Measurements from ENCODE around the gene DGKE.

The DGKE gene

DNA sequence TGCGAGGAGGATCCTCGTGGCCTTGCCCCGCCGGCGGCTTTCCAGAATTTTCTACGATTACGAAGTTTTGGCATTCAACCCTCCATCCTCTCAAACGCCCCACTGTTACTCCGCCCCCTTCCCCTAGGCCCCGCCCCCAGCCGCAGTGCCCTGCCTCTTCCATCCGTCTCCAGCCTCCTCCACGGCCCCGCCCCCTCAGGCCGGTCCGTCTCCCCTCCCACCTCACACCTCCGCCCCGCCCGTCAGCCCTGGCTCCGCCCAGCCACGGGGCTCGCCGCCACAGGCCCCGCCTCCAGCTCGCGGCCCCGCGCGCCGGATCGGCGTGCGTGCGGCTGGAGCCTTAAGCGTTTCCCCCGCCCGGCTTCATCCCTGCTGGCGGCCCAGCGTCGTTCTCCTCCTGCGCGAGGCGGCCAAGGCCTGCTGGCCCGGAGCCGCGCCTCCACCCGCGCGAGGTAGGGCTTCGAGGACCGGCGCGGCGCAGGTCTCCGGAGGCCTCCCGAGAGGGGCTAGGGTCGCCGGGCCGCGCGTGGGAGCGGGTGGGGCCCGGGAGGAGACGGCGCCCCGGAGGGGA is at the start of gene DGKE, which contains the start of gene C17orf67:
Gene DGKE (plus strand): TSS at position 343 of the 571 bp plus-strand sequence. CDS start 645 bp downstream, outside the sequence.
Gene C17orf67 (minus strand): TSS at position 112 of the 571 bp plus-strand sequence. CDS start 18,110 bp downstream, outside the sequence.
- DNase-seq (ENCODE audit: low read depth), result peak; percentile 98

DNA sequence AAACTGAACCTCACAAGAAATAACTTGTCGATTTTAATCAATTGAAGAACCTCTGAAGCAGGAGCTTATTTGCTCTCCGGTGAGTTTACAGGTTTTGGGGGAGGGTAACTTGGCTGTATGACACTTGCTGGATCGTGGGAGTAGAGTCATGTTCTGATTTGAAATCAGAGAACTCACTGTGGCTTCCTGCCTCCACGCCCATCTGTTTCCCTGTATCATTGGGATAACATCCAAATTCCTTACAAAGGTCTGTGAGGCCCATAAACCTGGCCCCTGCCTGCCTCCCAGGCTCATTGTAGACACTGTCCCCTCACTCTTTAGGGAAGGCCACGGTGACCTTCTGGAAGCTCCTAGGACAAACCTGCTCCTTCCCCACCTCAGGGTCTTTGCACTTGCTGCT is 48.5 kb upstream of the DGKE start:
- DNase-seq (ENCODE audit: low read depth), result peak; percentile 44

DNA sequence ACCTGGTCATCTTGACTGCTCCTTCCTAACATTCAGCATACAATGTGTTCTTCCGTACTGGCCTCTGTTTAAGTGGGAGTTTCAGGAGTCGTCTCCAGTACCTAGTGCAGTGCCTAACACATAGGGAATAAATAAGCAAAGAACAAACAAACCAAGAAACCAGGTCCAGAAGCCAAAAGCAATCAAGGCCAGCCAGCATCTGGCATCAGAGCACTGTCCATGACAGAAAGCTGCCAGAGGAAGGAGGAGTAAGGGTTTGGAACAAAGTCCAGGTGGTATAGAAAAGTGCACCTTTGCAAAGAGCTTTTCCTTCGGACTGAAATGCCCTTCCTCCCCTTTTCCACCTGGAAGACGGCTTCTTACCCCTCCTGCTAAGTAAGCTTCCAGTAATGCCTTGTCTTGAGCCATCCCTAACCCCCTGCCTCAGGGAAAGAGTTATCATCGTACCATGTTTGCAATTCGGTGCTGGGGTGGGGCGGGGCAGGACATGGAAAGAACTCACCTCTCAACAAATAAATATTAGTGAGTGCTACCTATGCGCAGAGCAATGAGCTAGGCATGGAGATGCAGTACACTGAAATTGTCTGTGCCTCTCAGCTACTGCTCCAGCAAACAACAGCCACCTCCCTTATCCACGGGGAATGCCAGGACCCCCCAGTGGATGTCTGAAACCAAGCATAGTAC is 47.8 kb upstream of the DGKE start:
- no peak for DNase-seq (ENCODE audit: low read depth)

DNA sequence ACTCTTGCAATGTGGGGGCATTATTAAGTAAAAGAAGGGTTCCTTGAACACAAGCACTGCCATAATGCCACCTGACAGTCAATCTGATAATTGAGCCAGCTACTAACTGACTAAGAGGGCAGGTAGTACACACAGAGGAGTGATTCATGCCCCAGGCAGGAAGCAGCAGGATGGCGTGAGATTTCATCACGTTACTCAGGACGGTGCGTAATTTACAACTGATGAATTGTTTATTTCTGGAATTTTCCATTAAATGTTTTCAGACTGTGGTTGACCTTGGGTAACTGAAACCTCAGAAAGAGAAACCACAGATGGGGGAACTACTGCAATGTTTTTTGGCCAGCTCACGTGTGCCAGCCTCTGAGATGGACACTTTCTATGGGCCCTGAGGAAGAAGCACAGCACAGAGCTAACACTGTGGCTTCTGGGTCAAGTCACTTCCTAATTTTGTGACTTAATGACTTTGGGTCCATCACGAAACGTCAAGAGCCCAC is 46.9 kb upstream of the DGKE start:
- DNase-seq (ENCODE audit: low read depth), result peak; percentile 96

DNA sequence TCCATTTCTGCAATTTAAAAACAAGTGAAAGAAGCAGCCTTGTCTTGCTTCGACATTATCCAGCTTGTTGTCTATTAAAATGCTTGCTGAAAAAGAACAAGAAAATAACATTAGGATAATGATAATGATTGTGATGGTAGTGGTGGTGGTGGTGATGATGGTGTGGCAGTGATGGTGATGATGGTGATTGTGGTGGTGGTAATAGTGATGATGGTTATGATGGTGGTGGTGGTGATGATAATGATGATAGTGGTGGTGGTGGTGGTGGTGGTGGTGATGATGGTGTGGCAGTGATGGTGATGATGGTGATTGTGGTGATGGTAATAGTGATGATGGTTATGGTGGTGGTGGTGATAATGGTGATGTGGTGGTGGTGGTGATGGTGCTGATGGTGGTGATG is 41.7 kb upstream of the DGKE start:
- DNase-seq (ENCODE audit: low read depth), result no peak

DNA sequence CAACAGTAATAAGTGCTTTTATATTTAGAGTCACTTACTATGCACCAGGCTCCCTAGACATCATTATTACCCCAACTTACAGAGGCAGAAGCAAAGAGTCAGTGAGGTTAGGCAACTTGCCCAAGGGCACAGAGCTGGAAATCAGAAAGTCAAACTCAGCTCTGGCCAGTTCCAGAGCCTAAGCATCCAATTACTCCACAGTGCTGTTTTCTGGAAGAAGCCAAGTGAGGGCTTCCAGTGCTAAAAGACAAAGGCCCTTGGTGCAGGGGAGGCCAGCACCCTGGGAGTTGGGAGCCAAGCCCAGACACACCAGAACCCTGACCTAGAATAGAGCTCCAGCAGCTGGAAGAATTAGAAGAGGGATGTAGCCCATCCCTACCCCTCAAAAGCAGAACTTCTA is 40.4 kb upstream of the DGKE start:
- peak; percentile 15 for DNase-seq (ENCODE audit: low read depth)

DNA sequence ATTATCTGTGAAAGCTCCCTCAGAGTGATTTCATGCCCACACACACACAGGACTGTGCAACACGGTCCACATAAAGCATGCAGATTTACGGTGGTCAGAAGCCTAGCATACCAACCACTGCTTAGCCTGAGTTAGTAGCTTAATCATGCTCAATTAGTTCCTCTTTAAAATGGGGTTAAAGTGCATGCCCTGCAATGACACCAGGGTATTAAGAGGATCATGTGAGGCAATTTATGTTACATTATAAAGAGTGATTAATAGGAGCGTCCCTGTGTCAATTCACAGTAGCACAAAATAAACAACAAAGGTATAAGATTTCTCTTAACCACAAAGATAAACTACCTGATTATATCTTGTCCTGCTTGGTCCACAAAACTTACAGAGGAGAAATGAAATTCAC is 40.0 kb upstream of the DGKE start:
- no peak for DNase-seq (ENCODE audit: low read depth)

DNA sequence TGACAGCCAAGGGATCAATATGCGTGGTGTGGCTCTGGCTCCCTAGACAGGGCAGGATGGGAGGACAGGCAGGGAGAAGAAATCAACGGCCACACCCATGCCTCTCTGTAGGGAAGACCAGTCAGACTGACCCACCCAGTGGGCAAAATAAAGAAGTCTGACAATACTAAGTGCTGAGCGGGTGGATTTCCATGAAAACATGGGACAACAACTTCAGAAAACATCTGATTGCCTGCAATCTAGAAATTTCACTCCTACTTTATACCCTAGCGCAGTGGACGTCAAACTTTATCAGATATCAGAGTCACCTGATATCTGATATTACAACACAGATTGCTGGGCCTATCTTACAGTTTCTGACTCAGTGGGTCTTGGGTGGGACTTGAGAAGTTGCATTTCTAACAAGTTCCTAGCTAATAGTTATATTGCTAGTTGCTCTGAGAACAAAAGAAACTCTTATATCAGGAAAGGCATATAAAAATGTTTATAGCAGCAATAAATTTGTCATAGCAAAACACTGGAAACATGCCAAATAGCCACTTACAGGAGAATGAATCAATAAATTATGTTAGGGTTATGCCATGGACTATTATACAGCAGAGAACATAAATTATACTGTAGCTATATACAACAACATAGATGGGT is 38.6 kb upstream of the DGKE start:
- no peak for DNase-seq (ENCODE audit: low read depth)

DNA sequence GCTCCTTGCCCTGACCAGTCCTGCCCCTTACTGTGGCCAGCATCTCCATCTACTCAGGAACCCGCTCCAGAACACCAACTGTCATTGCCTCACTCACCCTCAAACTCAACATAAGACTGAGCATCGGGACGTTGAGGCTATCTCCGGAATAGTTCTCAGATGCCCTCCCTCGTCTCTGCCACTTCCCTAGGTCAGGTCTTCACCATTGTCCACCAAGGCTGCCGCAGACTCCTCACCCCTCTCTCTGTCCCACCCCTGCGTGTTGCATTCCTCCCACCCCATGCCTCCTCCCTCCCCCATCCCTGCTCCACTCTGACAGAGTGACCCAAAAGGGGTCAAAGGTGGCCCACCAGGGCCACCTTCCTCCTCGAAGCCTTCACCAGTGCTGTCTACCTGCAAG is 37.4 kb upstream of the DGKE start:
- DNase-seq (ENCODE audit: low read depth), result no peak

DNA sequence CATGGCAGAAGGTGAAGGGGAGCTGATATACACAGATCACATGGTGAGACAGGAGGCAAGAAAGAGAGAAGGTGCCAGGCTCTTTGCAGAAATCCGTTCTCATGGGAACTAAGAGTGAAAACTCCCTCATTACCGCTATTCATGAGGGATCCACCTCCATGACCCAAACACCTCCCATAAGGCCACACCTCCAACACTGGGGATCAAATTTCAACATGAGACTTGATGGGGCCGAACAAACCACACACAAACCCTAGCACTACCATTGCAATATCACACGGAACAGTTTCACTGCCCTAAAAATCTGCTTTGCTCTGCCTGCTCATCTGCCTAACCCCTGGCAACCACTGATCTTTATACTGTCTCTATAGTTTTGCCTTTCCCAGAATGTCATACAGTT is 35.0 kb upstream of the DGKE start:
- no peak for DNase-seq (ENCODE audit: low read depth)

DNA sequence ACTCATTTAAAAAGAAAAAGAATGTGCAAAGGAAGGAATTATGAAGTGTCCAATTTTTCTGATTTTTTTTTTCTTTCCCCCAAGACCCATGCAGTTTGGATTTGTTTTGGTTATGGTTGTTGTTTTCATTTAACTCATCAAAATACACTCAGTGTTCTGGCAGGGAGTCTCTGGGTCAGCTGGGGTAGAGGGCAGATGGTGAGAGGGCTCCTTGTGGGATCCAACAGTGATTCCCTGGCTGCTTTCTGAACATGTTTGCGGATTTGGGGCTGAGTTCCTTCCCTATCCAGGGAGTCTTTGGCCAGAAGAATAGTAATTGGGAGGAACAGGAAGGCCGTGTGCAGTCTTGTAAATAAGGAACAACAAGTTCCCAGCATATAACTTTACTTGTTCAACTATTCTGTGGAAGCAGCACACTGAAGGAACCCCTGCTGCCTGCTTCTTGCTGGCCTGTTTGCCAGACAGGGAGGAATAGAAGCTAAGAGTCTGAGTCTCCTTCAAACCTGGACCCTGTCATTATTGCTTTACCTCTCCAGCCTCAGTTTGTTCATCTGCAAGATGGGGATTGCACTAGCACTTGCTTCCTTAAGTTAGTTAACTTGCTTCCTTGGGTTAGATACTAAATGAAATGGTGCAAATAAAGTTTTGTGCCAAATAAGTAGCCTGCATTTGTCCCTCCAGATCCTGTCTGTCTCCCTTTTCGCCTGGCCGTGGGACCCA is 32.3 kb upstream of the DGKE start:
- DNase-seq (ENCODE audit: low read depth), result no peak

DNA sequence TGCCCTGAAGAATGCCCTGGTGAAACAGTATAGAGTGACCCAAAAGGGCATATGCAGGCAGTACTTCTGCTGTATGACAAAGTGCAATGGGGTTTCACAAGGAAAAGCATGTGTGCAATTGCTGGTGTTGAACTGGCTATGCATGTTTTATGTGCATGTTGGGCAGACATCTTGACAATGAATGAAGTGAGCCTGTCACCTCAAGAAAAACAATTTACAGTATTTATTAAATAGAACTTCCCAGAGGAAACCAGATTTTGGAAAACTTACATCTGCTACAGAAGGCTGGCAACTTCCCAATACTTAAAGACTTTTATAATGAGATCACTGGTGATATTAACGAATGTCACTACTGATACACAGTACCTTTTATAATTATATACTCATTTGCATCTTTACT is 30.9 kb upstream of the DGKE start:
- DNase-seq (ENCODE audit: low read depth), result no peak

DNA sequence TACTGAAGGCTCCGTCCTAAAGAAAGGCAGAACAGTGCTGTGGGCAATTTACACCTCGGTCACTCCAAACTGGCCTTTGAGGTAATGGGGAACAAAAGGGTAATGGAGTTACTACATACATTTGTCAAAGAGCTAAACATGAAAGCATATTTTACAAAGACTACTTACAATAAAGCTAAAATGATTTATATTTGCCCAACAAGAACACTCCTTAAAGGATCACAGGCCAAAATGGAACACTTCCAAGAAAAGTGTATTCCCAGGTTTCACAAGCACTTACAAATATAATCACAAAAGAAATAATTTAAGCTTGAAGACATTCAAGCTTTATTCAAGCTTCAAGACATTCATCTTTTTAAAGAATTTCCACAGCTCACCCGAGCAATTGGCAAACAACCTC is 29.5 kb upstream of the DGKE start:
- no peak for DNase-seq (ENCODE audit: low read depth)

DNA sequence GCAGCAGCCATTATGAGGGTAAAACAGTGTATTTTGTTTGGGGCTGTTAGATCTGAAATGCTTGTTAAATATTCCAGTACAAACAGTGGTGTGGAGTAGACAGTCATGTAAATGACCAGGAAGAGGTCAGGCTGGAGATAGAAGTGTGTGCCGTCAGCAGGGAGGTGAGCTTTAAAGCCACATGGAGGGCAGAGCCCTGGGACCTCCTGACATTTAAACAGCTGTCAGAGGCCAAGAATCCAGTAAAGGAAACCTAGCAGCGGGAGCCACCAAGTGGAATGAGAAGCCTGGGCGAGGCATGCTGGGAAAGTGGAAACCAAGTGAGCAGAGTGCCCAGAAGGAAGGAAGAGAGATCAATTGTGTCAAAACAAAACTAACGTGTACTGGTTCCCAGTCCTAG is 27.0 kb upstream of the DGKE start:
- DNase-seq (ENCODE audit: low read depth), result no peak

DNA sequence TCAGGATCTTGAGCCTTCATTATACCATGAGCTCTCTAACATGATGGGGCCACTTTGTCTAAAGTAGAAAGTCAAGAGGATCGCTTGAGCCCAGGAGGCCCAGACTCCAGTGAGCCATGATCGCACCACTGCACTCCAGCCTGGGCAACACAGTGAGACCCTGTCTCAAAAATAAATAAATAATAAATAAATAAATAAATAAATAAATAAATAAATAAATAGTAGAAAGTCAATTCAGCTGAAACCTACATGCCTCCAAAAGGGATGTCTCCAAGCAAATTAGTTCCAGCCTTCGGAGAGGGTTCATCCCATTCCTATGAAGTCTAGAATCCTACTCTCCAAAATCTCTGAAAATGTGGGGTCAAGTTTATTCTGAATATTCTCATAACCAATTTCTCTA is 26.2 kb upstream of the DGKE start:
- no peak for DNase-seq (ENCODE audit: low read depth)

DNA sequence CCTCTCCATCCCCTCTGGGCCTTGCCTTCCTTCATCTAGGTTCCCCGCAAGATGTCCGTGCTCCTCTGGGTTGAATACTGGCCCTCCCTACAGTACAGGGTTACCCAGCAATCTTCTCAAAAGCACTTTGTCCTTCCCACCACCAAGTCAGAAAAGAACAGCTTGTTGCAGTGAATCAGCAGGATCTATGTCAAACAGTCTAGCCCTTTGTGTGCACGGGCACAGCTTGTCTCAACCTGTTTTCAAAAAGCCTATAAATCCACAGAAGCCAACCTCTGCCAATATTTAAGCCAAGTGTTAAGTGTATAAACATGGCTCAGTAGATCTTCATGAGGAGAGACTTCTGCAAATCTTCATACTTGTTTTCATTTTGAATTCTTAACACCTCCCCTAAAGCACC is 25.4 kb upstream of the DGKE start:
- DNase-seq (ENCODE audit: low read depth), result no peak

DNA sequence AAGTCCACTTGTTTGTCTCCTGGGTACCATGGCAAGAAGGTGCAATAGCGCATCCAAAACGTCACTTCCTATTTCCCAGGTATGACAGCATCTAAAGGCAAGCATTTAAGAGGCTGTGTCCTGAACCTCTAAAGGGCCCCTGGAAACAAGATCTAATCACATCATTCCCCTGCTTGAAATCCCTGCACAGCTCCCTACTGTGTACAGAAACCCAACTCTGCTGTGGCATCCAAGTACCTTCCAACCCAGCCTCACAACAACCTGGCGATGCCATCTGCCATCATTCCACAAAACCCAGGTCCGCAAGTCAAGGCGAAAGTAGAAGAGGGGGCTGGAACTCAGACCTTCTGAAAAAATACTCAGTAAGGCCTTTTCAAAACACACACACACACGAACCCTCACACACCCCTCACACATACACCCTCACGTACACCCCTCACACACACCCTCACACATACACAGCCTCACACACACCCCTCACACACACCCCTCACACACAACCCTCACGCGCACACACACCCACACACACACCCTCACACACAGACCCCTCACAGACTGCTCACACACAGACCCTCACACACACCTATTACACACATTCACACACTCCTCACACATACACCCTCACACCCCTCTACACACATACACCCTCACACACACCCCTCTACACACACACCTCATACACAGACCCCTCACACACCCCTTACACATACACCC is 24.7 kb upstream of the DGKE start:
- DNase-seq (ENCODE audit: low read depth), result no peak

DNA sequence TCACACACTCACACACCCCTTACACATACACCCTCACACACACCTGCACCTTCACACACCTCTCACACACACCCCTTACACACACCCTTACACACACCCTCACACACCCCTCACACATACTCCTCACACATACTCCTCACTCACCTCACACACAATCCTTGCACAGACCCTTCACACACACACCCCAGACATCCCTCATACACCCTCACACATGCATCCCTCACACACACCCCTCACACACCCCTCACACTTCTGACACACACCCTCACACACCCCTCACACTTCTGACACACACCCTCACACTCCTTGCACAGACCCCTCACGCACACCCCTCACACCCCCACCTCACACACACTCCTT is 24.2 kb upstream of the DGKE start:
- DNase-seq (ENCODE audit: low read depth), result no peak

DNA sequence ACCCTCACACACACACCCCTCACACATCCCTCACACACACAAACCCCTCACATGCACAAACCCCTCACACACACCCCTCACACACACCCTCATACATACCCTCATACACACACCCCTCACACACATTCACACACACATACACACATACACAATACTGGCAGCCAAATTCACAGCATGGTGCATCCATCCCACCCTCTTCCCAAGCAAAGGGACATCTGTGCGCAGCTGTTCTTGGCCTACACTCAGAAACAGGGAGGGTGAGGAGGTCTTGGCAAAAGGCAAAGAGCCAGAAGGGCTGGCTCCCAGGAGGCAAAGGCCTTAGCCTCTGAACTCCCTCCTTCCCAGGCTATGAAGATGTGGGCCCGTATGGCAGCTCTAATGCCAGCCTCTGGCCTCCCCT is 23.6 kb upstream of the DGKE start:
- no peak for DNase-seq (ENCODE audit: low read depth)

DNA sequence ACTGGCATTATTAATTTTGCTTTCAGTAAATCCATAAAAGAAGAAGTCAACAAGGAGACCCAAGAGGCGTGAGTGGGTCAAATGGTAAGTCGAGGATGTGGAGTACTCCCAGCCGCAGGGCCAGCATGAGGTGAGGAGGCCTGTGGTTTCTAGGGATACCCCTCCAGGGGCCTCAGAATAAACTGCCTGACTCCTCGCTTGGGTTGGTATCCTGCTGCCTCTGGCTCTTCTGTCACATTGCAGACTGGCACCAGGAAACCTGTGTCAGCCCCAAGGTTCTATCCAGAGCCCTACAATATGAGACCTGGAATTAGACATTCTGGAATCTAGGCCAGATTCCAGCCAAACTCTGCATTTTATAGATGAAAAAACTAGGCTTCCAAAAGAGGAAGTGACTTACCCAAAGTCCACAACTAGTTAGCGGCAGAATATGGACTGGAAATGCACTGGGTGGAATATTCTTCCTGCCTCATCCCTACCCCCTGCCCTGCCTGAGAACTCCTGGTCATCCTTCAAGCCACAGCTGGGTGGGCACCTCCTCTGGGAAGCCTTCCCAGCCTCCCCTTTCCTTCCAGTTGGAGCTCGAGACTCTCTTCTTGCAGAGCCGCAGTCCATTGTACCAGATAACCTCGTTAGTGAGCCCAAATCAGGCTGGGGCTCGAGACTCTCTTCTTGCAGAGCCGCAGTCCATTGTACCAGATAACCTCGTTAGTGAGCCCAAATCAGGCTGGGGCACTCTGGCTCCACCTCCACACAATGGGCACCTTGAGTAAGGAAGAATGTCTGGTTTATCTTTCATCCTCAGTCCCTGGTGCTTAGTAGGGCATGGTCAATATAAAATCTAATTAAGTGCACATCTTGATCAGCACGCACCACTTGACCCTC is 22.8 kb upstream of the DGKE start:
- no peak for DNase-seq (ENCODE audit: low read depth)

DNA sequence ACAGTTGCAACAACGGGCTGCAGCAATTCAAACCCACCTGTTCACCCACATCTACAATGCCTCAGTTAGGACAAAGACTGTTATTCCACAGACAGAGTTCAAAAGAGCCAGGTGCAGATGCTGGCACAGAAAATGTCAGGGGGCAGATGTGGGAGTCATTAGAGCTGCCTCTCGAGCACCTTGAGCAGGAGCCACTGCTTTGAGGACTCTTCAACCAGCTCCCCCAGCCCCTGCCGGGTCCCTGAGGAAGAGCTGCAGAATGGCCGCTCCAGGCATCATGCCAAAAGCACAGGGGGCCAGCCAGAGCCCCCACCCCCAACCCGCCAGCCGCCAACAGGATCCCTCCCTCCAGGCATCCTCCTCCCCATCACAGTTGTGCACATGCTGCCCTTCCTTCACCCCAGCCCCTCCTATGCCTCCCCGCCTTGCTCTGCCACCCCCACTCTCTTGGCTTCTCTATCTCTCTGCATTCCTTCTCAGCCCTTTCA is 21.0 kb upstream of the DGKE start:
- no peak for DNase-seq (ENCODE audit: low read depth)

All from EH (cell line).